ENCODE results near the gene CDK5R1.

CDK5R1 gene

DNA sequence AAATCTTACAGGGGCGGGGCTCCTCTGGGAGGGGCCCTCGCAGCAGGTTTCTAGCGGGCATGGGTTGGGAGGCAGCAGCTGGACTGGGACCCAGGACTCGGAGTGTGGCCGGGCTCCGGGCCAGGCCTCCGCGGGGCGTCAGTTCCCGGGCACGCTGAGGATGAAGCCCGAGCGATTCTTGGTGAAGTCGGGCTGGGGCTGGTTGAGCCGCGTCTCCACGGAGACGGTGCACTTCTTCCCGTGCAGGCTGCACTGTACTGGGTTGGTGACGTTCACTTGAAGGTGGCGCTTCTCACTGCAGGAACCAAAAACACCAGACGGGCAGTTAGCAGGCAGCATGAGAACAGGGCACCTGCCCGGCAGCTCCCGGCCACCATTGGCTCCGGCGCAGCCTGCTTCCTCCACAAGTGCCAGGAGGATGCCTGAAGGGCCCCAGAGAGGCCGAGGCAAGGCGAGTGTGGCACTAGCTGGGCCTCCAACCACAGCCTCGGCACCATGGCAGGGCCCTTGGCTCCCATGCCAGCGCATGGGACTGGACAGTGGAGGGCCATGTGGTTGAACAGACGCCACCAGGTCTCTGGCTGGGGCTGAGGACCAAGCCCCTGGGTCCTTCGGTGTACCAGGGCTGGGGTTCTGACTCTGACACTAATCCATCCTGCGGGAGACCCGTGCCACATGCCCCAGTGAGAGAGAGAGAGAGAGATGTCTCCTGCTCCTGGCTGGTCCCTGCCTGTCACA is 8.0 kb downstream of the CDK5R1 start:
- no peak for DNase-seq

DNA sequence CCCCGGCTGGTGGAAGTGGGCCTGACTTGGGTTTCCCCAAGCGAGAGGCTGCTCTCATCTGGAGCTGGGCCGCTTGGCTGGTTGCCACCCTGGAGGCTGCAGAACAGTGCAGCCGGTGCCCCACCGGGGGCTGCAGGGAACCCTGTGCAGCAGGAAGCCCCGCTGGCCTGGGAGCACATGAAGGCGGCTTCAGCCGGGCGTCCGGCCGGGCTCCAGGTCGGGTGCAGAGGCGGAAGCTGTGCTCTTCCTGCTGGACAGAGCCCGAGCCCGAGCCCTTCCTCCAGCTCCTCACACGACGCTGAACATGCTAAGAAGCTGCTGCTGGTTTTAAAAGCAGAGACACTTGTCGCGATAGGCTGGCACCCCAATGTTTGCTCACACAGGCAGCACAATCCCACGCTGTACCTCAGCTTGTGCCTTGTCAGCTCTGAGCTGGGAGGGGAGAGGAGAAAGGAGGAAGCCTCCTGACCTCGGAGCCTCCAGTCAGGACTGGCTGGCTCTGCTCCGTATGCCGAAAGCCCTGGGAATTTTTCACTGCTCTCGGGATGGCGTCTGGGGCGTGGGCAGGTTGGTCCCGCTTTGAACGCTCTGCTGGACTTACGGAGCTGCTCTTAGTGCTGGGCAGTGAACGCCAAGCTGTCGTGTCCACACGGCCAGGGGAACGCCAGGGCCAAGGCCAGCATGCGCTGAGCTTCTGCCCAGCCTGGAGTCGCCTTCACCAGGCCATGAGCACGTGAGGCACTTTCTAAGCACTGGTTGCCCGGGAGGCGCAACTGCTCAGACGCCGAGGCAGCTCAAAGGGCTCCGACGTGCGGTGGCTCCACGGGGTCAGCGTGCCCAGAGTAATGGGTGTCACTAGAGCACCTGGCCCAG is 8.8 kb downstream of the CDK5R1 start:
- no peak for DNase-seq

DNA sequence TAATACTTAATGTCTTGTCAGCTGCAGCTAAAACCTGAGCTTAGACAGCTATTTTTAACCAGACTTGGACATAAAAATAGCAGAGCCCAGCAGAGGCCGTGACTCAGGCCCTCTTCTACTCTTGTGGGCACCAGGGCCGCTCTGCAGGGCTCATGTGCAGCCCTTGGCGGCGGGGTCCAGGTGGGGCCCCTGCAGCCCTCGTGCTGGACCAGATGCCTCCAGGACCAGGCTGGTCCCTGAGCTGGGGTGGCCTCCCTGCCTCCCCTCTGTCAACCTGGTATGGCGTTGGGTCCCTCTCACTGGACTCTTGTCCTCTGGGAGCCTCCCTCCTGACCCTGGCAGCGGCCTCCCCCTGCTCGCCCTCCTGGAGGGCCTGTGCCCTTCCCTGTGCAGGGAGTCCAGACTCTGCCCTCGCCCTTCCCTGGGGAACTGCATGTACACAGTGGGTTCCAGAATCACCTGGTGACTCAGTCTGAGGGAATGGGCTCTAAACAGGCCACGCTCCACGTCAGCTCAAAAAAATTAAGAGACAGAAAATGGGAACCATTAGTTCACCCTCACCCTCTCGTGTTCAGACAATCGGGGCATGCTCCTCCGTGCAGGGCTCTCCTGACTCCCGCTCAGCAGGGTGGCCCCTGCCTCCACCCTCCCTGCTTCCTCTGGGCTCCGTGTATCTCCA is 9.7 kb downstream of the CDK5R1 start:
- DNase-seq = no peak

DNA sequence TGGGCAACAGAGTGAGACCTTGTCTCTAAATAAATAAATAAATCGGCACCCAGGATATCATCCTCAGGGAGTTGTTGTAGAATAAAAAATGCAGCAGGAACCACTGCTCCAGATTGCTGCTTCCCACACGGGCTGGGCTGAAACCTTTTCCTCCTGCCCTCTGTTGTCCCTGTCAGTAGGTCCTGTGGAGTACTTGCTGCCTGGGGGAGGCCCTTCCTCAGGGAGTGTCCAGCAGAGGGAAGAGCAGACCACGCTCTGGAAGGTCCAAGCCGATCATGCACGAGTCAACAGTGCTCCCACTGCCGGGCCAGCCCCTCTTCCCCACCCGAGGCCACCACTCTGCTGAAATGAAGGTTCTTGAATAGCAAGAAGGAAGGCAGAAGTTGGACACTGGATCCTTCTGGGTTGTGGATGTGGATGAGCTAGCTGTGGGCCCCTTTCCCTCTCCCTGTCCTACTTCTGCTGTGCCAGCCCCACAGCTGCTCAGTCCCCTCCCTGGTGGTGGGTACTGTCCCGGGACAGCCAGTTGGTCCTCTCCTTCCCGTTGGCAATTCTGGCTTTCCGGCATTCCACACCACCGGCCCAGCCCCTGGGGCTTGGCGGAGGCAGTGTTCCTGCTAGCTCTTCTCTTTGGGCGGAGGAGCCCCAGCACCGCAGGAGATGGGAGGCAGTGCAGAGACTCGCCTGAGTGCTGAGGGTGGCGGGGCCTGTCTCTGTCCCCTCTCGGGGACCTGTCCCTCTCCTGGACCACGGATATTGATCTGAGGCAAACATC is 10.8 kb downstream of the CDK5R1 start:
- no peak for DNase-seq

DNA sequence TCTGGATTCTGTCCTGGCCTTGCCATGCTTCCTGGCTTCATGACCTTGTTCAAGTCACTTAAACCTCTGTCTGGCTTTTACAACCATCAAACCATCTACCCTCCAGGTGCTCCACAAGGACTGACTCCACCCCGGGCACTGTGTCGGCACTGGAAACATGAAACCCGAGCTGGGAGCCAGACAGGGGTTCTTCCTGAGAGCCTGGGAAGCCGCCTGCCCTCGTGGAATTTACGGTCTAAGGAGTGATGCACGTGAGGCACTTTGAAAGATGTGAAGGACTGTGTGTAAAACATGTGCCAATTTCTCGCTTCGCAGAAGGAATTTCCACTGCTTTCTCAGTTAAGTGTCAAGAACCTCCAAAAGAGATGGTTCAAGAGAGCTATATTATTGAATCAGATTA is 11.6 kb downstream of the CDK5R1 start:
- DNase-seq = peak; percentile 2 to 42

DNA sequence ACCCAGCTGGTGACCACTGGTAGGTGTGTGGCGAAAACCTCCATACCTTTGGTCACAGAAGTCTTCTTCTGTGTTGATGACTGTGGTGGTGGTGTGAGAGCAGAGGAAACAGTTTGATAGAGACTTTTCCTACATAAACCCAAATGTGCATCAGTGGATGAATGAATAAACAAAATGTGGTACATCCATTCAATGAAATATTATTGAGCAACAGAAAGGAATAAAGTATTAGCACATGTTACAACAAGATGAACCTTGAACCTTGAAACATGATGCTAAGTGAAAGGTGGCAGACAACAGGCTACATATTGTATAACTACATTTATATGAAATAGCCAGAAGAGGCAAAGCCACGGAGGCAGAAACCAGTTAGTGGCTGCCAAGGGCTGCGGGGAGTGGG is 15.2 kb downstream of the CDK5R1 start:
- DNase-seq = no peak

DNA sequence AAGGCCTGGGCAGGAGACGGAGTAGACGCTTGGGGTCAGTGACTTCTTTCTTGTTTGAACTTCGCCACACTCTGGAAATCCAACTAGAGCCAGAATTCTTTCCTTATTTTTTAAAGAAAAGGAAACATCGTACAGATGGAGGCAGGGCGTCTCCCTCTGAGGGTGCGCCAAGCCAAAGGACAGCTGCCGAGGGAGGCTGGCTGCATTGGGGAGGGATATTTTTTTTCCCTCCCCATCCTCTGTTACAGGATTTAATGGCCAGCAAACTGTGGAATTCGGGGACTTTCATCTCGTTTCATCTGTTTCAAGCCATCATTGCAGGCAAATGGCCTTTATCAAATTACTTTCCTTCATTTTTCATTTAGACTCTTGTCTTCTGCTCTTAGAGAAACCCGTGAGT is 15.9 kb downstream of the CDK5R1 start:
- no peak for DNase-seq

DNA sequence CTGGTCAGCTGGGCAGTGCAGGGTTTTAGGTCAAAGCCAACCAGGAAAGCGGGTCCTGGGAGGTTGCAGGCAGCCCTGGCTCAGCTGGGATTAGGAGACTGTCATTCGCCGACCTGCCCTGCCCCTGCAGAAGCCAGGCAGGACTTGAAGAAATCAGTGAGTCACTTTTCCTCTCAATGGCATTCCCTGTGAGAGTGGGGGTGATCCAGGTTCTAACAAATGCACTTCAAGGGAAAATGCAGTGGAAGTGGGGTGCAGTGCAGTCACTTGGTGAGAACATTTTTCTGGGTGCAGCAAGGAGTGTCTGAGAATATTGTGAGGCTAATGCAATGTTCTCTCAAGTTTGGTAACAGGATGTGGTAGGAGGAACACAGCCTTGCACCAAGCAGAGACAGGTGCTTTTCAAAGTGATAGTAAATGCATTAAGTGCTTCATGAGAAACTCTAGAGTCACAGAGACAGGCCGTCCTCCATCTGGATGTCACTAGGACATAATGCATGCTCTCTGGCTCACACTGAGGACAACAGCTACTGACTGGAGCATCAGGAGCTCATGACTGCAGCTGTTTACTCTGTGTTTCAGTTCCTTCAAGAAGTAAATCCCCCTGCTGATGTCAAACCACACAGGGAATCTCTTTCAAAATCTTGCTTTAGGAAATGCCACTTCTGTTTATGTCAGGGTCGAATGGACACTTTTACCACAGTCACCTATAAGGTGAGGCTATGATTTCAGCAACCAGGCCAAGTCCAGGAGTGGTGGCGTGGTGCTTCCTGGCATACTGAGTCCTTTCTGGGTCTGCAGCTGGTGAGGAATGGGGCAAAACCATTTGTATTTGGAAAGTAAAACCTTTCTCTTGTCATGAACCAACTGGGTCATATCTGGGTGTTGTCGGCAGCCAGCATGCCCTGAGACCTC is 16.7 kb downstream of the CDK5R1 start:
- DNase-seq = no peak

DNA sequence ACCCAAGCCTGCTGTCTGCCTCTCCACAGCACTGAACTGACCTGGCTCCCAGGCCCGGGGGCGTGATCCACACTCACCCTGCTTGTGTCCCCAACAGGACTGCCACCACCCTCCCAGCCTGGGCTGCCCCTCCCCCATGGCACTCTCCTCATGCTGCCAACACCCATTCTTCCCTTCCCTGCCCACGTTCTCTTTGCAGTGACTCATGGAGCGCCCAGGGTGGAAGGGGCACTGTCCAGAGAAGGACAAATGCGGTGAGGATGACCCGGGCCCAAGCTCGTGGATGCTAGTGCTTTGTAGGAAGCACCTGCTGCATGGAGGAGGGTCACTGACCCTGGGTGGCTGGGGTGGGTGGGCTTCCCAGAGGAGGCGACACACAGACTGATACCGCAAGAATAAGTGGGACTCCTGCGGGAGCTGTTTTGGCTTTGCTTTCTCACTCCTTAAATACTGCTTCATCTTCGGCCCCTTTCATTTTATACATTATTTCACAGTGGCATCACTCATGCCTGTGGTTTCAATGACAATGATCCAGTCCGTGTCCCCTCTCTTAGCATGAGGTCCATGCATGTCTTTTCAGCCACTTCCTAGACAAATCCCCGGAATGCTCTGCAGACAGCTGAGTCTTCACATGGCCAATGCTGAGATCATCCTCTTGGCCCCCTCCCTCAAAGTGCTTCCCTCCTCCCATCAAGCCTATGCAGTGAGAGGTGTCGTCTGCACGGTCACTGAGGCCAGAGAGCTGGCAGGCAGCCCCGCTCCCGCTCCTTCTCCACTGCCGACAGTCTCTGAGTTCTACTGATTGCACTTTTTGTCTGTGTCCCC is 17.6 kb downstream of the CDK5R1 start:
- no peak for DNase-seq

DNA sequence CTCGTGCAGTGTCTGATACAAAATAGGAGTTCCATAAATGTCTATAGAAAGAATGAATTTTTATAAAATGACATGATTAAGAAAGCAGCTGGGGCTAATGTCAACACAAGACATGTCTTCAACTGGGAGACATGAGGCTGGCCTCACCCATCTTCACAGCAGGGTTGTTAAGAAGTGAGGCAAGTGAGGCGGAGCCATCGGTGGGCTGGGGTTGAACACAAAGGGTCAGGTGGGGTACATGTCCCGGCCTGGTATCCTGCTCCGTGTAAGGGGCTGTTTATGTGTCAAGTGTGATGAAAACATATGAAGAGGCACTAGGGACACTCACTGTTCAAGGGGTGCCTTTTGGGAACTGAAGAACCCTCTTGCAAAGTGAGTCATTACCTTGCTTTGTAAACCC is 22.1 kb downstream of the CDK5R1 start:
- DNase-seq = no peak

DNA sequence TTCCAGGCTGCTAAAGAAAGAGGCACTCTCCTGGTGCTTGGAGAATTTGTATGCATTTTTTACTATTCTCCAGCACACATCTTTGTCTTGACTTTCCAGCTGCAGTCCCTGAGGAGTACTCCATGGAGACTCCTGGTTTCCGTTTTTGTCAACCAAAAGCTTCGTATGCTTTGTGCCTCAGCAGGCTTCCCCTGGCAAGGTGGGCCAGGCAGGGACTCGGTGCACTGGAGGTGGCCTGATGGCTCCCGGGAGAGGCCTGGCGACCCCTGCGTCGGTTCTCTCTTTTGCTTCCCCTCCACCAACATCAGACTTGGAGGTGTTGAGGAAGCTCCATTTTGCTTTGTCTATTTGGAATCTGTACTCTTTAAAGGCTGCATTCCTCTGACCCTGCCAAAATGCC is 23.7 kb downstream of the CDK5R1 start:
- no peak for DNase-seq

DNA sequence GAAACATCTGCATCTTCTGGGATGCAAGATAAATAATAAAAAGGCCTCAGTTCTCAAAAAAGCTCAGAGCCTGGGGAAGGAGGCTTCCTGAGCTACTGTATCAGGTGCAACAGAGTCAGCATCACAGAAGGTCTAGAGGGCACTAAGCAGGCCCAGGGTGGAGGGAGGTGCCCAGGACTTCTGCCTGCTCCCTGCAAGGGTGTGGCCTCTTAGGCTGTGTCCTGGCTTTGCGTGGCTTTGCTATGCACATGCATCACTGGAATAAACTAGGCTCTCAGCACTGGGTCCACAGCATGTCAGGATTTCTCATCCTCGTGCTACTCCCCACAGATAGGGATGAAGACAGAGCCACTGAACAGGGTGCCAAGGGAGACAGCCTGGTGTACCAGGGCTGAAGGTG is 25.5 kb downstream of the CDK5R1 start:
- DNase-seq = no peak

DNA sequence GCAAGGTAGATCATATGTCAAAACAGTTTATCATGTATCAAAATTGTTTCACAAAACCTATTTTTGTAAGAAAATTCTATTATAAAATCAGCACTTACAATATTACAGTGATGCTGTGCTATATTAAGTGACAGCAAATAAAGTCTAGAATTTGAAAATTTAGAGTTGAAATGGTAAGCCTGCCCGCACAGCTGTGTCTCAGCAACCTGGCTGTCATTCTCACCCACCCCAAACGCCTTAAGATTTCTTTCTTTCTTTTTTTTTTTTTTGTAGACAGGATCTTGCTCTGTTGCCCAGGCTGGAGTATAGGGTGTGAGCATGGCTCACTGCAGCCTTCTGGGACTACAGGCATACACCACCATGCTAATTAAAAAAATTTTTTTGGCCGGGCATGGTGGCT is 26.8 kb downstream of the CDK5R1 start:
- no peak for DNase-seq

DNA sequence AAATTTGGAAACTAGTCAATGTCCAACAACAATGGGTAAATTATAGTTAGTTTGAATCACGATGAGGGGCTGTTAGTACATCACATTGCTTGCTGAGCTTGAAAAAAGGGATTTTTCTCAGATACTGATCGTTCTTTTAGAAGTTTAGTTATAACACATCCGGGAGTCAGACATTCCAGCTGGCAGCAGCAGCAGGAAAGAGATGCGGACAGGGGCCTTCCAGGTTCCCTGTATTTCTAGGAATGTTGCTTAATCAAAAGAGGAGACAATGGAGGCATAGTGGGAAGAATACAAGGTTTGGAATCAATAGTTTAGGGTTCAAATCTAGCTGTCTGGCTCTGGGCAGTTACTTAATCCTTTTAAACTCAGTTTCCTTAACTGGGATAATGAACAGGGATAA is 27.8 kb downstream of the CDK5R1 start:
- DNase-seq = no peak

DNA sequence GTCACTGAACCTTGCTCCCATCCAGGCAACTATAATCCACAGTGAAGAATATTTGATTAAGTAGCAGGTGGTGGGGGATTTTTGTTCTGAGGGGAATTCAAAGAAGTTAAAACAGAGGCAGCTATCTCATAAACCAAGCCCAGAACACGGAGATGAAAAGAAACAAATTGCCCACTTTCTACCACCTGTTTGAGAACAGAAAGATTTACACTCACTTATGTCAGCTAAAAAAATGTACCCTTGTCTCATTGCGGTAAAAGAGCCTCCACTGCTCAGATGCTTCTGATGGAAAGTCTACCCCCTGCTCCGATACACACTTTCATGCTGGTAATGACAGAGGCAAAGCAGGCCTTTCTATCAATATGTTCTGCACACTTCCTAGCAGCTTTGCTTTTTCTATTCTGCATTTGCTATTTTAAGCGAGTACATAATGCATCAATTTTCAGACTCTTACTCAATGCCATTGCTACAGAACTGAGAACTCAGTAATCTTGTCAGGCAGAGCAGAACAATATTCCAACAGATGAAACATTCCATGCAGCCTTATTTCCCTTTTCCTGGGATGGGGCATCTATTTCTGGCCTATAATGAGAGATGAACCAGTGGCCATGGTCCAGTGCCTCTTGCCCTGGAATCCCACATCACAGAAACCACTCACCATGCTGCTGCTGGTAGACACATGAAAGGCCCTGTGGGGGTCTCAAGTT is 29.0 kb downstream of the CDK5R1 start:
- no peak for DNase-seq

DNA sequence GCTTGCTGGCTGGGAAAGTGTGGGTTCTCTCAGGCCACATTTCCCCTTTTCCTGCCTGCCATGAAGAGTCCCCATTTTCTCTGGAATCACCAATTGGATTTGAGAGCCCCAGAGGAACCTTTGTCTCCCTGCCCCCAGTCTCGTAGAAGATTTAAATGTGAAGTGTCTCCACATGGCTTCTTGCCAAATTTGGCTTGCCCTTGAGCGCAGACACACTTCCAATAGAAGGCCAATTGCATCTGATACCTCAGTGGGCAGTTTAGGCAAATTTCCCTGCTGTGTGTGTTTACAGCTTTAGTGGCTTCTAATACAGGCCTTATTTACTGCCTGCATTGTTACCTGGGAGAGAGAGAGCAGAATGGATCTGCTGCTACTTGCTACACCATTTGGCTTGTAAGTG is 29.7 kb downstream of the CDK5R1 start:
- DNase-seq = peak in 1 of 2 experiments; percentile 21

DNA sequence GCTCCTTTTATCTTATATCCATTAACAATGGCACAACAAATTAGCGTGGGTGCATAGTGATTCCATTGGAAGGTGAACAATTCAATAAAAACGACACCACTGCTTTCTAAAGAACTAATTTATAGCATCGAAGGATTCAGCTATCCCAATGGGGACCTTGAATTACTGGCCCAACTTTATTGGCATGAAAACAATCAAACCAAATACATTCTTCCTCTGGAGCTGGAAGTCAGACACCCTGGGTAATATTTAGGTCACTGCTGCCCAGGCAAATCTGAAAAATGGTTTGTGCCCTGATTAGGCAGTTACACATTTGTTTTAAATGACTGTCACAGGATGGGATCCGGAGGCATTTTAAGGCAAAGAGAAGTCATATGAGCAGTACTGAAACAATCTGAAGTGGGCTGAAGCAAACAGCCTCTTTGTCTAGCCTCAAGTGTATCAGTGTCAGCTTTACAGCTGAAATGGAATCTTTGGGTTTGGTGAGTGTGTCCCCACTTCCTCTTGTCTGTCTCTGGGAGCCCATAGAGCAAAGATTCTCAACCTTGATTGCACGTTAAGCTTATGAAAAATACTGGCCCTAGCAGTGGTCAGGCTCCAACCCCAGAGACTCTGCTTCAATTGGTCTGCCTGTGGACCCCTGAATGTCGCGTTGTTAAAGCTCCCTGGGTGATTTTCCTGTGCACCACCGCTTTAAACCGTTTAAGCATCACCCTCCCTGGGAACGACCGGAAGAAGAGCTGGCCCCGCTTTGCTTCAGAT is 30.3 kb downstream of the CDK5R1 start:
- DNase-seq = no peak

DNA sequence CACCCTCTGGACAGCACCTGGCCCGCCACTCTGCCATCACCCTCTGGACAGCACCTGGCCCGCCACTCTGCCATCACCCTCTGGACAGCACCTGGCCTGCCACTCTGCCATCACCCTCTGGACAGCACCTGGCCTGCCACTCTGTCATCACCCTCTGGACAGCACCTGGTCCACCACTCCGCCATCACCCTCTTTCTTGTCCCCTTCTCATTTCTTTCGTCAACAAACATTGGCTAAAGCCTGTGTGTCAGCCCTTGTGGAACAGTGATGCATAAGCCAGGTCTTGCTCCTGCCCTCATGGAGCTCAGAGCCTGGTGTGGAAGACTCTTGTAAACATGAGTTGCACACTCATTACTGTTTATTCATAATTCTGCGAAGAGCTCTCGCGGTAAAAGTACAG is 31.2 kb downstream of the CDK5R1 start:
- DNase-seq = no peak

DNA sequence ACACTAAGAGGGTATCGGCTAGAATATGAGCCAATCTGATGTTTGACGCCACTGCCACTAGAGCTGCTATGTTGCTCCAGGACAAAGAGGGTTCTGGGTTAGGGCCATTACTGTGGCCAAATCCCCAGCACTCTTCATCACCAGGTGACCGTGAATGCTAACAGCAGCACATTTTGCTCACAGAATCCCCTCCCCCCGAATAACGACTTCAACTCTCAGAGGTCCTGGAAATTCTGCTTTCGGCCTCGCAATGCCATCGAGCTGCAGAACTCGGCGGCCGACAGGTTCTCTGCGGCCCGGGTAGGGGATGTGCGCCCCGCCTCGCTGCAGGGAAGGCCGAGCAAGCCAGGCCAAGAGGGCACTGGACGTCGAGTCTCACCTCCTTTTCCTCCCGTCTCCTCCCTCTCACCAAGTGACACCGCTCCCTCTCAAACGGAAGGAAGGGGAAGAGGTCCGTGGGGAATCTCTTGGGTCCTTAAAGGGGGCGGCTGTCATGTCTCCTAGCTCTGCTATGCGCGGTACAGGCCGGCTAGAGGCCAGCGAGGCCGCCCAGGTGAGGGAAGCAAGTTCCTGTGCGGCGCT is 31.9 kb downstream of the CDK5R1 start:
- no peak for DNase-seq

All from SHP77 (cell line).